Mesothelial cell of epicardium (in vitro differentiated cells): Measurements from ENCODE around the gene FZD10. TPM values are rescaled to one million over a fixed set of nuclear protein-coding genes. Genes with fewer than 3 reads are reported as not detected.

Experiments
- DNase-seq, 2 experiments: peaks; one replicate each; pipeline ENCODE4 v3.0.0; 2021; ENCODE audit warnings: low spot score in 2 of 2; ENCODE audit not compliant: unreplicated experiment in 2 of 2
- H3K27ac Mint-ChIP-seq: 2 replicates; pipeline ENCODE4 v1.8.0; 2021; ENCODE audit warnings: mixed read lengths
- H3K27me3 Mint-ChIP-seq: 2 replicates; pipeline ENCODE4 v1.8.0; 2021; ENCODE audit warnings: low read depth, mixed read lengths
- H3K36me3 Mint-ChIP-seq: 2 replicates; pipeline ENCODE4 v1.8.0; 2021; ENCODE audit warnings: mixed read lengths
- H3K4me1 Mint-ChIP-seq: 2 replicates; pipeline ENCODE4 v1.8.0; 2021; ENCODE audit warnings: mixed read lengths
- H3K4me3 Mint-ChIP-seq: 2 replicates; pipeline ENCODE4 v1.8.0; 2021; ENCODE audit warnings: mild to moderate bottlenecking, moderate library complexity, mixed read lengths
- H3K9me3 Mint-ChIP-seq: 2 replicates; pipeline ENCODE4 v1.8.0; 2021; ENCODE audit warnings: mixed read lengths
- CTCF ChIP-seq: fragments of 200-600 bp; sonication (generic); IDR thresholded peaks from one replicate; pipeline ENCODE4 v1.5.0; 2021; ENCODE audit warnings: antibody characterized with exemption; ENCODE audit not compliant: unreplicated experiment
- total RNA-seq: library from RNA; stranded (reverse); gene quantifications from 3 replicates; pipeline ENCODE4 v1.2.1, GENCODE V29; 2021

FZD10 gene
- total RNA-seq, 1 donor from 2014 or later, result 2.5 TPM

- Mint-ChIP-seq H3K4me3 (no peak overlapping the region), H3K27me3 (peaks cover 88% of the 10 kb centered on the region), H3K4me1 (no peaks in the 10 kb centered on the region), H3K36me3 (no peaks in the 10 kb centered on the region), H3K27ac (no peak overlapping the region), H3K9me3 (no peaks in the 10 kb centered on the region)
- TF ChIP-seq CTCF, result no peak
- DNase-seq, result no peak
Observed at GRCh38 chr12:130151846-130152245, 10.4 kb upstream of the FZD10 start.

DNA sequence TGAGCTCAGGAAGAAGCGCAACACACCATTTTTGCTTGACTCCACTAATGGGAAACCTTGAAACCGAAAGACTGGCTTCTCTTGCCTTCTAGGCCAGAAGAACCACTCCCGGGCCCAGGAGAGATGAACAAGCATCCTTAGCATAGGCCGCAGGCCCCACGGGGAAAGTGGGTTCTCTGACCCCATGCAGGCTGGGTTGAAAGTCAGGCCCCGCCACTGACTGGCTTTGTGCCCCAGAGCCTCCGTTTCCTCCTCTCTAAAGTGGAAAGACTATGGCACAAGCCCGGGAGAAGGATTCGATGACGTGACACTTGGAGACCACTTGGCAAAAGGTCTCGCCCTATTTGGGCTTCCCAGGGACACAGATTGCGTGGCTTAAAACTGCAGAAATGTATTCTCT is 9.9 kb upstream of the FZD10 start:
- Mint-ChIP-seq H3K36me3 (no peaks in the 10 kb centered on the region), H3K4me1 (no peaks in the 10 kb centered on the region), H3K4me3 (no peak overlapping the region), H3K27ac (no peak overlapping the region), H3K9me3 (no peaks in the 10 kb centered on the region), H3K27me3 (peaks cover 89% of the 10 kb centered on the region)
- TF ChIP-seq CTCF, result no peak
- DNase-seq, result no peak

GRCh38 chr12:130153803-130154202 is 8.5 kb upstream of the FZD10 start:
- no peak overlapping the region for H3K4me3 Mint-ChIP-seq
- H3K9me3 Mint-ChIP-seq, result no peaks in the 10 kb centered on the region
- peaks cover 3% of the 10 kb centered on the region for H3K4me1 Mint-ChIP-seq
- DNase-seq, result no peak
- no peak for TF ChIP-seq CTCF
- peaks cover 80% of the 10 kb centered on the region for H3K27me3 Mint-ChIP-seq
- H3K36me3 Mint-ChIP-seq, result no peaks in the 10 kb centered on the region
- H3K27ac Mint-ChIP-seq, result no peak overlapping the region

DNA sequence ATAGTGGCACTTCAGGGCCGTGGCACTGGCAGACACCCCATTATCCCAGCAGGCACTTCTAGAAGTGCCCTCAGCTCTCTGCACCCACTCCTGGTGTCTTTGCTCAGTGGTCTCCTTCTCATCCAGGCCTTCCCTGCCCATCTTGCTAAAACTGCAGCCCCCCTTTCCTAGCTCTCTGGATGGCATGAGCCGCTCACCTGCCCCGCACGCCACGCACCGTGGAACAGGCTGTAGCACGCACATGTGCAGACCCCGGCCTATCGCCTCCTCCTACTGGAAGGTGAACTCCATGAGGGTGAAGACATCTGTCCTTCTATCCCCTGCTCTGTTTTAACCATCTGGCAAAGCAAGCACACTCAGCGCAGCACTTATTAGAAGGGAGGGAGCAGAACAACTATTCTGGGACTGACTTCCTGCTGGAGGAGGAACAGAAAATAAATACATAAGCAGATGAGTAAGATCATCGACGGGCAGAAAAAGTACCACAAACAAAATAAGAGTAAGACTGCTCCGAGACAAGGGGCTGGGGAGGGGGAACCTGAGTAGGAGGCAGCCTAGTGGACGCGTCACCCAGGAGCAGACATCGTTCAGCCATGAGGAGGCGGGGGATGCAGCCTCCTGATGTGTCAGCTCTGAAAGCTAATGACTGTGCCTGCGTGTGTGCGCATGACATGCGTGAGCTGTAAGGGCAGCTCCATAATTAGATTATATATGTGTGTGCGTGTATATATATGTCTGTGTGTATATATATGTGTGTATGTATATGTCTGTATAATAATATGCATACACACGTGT is 7.8 kb upstream of the FZD10 start:
- Mint-ChIP-seq H3K4me1 (peaks cover 3% of the 10 kb centered on the region), H3K4me3 (no peak overlapping the region), H3K27me3 (peaks cover 73% of the 10 kb centered on the region), H3K27ac (no peak overlapping the region), H3K36me3 (no peaks in the 10 kb centered on the region), H3K9me3 (no peaks in the 10 kb centered on the region)
- TF ChIP-seq CTCF, result no peak
- DNase-seq, result no peak

DNA sequence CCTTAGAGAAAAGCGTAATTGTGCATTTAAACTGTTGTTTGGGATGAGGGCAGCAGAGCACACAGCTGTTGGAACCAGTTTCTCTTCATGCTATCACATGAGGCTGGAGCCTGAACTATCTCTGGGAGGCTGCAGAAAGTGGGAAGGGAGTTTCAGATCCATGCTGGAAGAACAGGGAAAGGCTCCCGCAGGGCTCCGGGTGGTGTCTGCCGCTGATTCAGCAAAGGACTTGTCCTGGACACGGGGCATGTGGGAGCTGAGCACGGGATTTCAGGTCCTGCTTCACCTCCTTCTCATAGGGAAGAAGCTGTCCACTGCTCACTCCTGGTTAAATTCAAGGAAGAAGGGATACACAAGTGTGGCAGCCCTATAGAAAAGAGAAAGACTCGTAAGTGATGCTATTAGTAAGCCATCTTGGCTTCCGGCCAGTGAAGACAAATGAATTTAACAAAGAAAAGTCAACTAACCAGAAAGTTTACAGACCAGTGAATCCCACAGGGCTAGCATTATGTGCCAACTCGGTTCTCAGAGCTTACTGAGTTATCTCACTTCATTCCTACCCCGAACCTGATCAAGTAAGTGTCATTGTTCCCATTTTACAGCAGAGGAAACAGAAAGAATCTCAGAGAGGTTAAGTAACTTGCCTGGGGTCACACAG is 6.7 kb upstream of the FZD10 start:
- Mint-ChIP-seq H3K9me3 (no peaks in the 10 kb centered on the region), H3K4me1 (peaks cover 3% of the 10 kb centered on the region), H3K27me3 (peaks cover 62% of the 10 kb centered on the region), H3K27ac (no peak overlapping the region), H3K36me3 (no peaks in the 10 kb centered on the region), H3K4me3 (no peak overlapping the region)
- DNase-seq, result no peak
- TF ChIP-seq CTCF, result no peak
